Measurements from ENCODE around the gene CPE.

GRCh38 chr4:165378398-165378744 is 437 bp upstream of the CPE start:
- TF ChIP-seq CTCF (IDR thresholded peaks at IDR 0.05) (no peak), ZFX (IDR thresholded peaks at IDR 0.05; ENCODE audit: borderline replicate concordance) (no peak)

Data from 22Rv1 (cell line).